ENCODE results near the gene IKBKG. TPM values are rescaled to one million over a fixed set of nuclear protein-coding genes. Genes with fewer than 3 reads are reported as not detected.
A peak's percentile ranks its signal among the peaks of the same experiment; 100 is the strongest.

Gene IKBKG
- total and polyA plus RNA-seq, 9 donors = 1.5 to 28.6 (median 16.1) TPM

DNA sequence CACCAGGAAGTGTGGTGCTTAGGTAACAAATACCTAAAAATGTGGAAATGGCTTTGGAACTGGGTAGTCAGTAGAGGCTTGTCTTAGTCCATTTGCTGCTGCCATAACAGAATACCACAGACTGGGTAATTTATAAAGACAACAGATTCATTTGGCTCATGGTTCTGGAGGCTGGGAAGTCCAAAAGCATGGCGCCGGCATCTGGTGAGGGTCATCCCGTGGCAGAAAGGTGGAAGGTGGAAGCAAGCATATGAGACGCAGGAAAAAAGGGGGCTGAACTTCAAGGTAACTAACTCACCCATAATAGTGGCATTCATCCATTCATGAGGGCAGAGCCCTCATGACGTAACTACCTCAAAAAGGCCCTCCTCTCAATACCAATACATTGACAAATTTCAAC, 38.0 kb upstream of the IKBKG start:
- TF ChIP-seq EP300 (IDR thresholded peaks at IDR 0.05) = no peak
- no peak for TF ChIP-seq POLR2A (IDR thresholded peaks at IDR 0.05)
- TF ChIP-seq, protein P1, sequence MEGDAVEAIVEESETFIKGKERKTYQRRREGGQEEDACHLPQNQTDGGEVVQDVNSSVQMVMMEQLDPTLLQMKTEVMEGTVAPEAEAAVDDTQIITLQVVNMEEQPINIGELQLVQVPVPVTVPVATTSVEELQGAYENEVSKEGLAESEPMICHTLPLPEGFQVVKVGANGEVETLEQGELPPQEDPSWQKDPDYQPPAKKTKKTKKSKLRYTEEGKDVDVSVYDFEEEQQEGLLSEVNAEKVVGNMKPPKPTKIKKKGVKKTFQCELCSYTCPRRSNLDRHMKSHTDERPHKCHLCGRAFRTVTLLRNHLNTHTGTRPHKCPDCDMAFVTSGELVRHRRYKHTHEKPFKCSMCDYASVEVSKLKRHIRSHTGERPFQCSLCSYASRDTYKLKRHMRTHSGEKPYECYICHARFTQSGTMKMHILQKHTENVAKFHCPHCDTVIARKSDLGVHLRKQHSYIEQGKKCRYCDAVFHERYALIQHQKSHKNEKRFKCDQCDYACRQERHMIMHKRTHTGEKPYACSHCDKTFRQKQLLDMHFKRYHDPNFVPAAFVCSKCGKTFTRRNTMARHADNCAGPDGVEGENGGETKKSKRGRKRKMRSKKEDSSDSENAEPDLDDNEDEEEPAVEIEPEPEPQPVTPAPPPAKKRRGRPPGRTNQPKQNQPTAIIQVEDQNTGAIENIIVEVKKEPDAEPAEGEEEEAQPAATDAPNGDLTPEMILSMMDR (IDR thresholded peaks at IDR 0.05) = no peak
- DNase-seq = no peak
- H3K27me3 ChIP-seq = no peaks in the 10 kb centered on the region
- H3K4me3 ChIP-seq = no peak overlapping the region
- 74 to 94% (median 89%) methylated on average over 5 of the region's 5 CpGs for WGBS, 3 donors
- intact Hi-C loops (cut with DNase I) = no loop called here
- H3K4me1 ChIP-seq (ENCODE audit: insufficient read depth) = no peaks in the 10 kb centered on the region
- no peaks in the 10 kb centered on the region for H3K9me3 ChIP-seq
- no peak overlapping the region for H3K27ac ChIP-seq
- no peaks in the 10 kb centered on the region for H3K36me3 ChIP-seq

DNA sequence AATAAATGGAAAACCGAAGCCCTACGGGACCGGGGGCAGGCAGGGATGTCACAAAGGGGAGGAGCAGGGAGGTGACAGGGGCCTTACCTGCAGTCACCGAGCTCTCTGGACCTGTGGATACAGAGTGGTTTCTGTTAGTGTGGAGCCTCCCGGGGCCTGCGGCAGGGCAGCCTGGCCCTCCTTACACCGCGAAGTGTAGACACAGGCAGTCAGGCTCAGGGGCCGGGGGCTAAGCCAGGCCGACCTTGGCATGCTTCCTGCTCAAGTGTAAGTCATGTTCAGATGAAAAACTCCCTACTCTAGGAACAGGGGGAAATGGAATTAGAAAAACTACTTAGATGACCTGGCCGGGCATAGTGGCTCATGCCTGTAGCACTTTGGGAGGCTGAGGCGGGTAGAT, 35.7 kb upstream of the IKBKG start:
- peak overlapping the region; percentile 54 to 58 for H3K27ac ChIP-seq
- no peaks in the 10 kb centered on the region for H3K9me3 ChIP-seq
- intact Hi-C loops (cut with DNase I) = no loop called here
- no peak for TF ChIP-seq EP300 (IDR thresholded peaks at IDR 0.05)
- TF ChIP-seq, protein P1 (IDR thresholded peaks at IDR 0.05) = no peak
- no peak for TF ChIP-seq POLR2A (IDR thresholded peaks at IDR 0.05)
- H3K36me3 ChIP-seq = no peaks in the 10 kb centered on the region
- H3K4me3 ChIP-seq = no peak overlapping the region
- H3K27me3 ChIP-seq = no peaks in the 10 kb centered on the region
- DNase-seq = peak in 1 of 5 donors; percentile 63
- H3K4me1 ChIP-seq (ENCODE audit: insufficient read depth) = no peaks in the 10 kb centered on the region
- 56 to 58% (median 57%) methylated on average over 12 of the region's 12 CpGs for WGBS, 3 donors

DNA sequence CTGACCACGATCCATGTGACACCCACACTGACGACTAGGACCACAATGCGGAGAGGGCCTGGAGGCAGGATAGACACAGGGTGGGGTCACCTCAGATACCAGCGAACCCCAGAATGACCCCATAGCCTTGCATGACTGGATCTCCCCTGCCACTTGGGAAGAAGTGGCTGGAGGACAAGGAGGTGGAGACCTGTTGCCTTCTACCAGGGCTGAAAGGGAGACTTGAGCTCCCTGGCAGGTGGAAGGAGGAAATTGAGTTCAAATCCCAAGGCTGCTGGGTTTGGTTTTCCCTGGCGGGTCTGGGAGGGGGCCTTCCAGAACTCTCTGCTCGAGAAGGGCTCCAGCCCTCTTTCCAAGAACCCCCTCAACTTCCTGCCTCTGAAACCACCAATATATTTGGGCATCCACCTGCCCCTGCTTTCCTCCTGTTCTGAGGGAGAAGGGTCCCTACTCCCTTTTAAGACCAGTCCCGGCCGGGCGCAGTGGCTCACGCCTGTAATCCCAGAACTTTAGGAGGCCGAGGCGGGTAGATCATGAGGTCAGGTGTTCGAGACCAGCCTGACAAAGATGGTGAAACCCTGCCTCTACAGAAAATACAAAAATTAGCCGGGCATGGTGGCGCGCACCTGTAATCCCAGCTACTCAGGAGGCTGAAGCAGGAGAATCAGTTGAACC, 34.4 kb upstream of the IKBKG start:
- Histone ChIP-seq H3K27ac (peak overlapping the region in 1 of 2 donors; percentile 12), H3K4me1 (ENCODE audit: insufficient read depth) (peaks cover 4% of the 10 kb centered on the region), H3K36me3 (no peaks in the 10 kb centered on the region), H3K27me3 (no peaks in the 10 kb centered on the region), H3K9me3 (no peaks in the 10 kb centered on the region), H3K4me3 (no peak overlapping the region)
- no peak for TF ChIP-seq POLR2A (IDR thresholded peaks at IDR 0.05)
- no peak for TF ChIP-seq EP300 (IDR thresholded peaks at IDR 0.05)
- TF ChIP-seq, protein P1 (IDR thresholded peaks at IDR 0.05) = no peak
- no peak for DNase-seq
- intact Hi-C loops (cut with DNase I) = no loop called here
- 87 to 90% (median 88%) methylated on average over 16 of the region's 16 CpGs for whole genome bisulfite sequencing, 3 donors

DNA sequence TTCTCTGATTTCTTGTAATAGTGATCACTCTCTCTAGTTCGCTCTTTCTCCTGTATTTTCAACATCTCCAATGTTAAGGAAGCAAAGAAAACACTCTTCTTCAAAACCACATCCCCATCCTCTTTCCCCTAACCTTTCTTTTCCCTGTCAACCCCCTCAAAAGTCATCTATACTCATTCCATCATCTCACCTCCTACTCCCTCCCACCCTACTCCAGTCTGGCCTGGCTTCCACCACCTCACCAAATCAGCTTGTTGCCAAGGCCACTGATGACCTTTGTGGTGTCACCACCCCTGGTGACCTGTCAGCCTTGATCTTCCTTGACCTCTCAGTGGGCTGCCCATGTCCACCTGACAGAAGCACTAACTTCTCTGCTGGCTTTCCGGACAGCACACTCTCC, 33.7 kb upstream of the IKBKG start:
- WGBS, 3 donors = 75 to 89% (median 81%) methylated on average over 2 of the region's 2 CpGs
- no peak for DNase-seq
- H3K27ac ChIP-seq = no peak overlapping the region
- no peaks in the 10 kb centered on the region for H3K36me3 ChIP-seq
- intact Hi-C loops (cut with DNase I) = no loop called here
- no peak for TF ChIP-seq POLR2A (IDR thresholded peaks at IDR 0.05)
- peaks cover 4% of the 10 kb centered on the region for H3K4me1 ChIP-seq (ENCODE audit: insufficient read depth)
- no peak overlapping the region for H3K4me3 ChIP-seq
- no peaks in the 10 kb centered on the region for H3K27me3 ChIP-seq
- H3K9me3 ChIP-seq = no peaks in the 10 kb centered on the region

All from ovary (tissue), 9 donors.